GM12892 (cell line): ENCODE data around the gene EPS15.

Experiments used
- DNase-seq: peaks from one replicate; pipeline ENCODE4 v3.0.0; 2011; ENCODE audit not compliant: insufficient read length
- FAIRE-seq: peaks from 2 replicates; lab custom pipeline; 2011; peaks lifted over from hg19 to GRCh38; lab: Jason Lieb, UNC
- POLR2A ChIP-seq: IDR thresholded peaks from 2 replicates; pipeline ENCODE4 v1.6.1; 2011; ENCODE audit warnings: low read depth, low read length, control low read depth
- POLR2AphosphoS5 ChIP-seq: IDR thresholded peaks from 2 replicates; pipeline ENCODE4 v1.6.1; 2011; ENCODE audit warnings: low read depth, low read length, control low read depth
- TAF1 ChIP-seq: IDR thresholded peaks from 2 replicates; pipeline ENCODE4 v1.6.1; 2011; ENCODE audit warnings: low read depth, mild to moderate bottlenecking, control low read depth, low read length, borderline replicate concordance

Gene EPS15

DNA sequence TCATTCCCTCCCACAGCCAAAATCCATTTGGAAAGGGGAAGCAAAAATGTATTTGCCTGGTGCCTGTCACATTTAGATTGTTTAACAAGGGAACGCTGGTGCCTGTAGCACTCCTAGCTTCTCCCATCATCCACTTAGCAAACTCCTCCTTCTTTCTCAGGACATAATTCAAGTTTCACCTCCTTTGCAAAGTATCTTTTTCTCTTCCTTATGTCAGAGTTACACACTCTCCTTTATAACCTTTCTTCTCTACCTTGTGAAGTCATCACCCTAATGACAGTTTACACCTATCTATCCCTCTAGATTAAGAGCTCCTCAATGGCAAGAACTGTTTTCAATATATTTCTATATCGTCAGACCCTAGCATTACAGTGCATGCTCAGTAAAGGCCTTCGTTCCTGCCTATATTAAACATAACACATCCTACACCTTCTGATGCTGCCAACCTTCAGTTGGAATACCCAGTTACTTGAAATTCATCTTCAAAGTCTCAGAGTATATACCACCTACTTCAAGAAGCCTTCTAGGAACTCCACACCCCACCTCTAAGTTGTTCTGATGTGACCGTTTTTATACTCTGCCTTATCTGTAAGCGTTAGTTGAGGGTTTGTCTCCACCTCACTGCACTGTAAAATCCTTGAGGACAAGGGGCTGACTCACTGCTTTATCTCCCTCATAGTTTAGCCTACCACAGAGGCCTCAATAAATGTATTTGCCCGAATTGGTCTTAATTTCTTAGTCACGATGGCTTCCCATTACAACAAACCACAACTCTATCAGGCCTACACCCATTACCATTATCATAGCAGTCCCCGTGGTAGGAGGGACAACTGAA, 1.0 kb upstream of the EPS15 start:
- TF ChIP-seq POLR2A: no peak
- TF ChIP-seq TAF1: no peak
- TF ChIP-seq POLR2AphosphoS5: no peak
- FAIRE-seq (peak; percentile 73), DNase-seq (no peak)

DNA sequence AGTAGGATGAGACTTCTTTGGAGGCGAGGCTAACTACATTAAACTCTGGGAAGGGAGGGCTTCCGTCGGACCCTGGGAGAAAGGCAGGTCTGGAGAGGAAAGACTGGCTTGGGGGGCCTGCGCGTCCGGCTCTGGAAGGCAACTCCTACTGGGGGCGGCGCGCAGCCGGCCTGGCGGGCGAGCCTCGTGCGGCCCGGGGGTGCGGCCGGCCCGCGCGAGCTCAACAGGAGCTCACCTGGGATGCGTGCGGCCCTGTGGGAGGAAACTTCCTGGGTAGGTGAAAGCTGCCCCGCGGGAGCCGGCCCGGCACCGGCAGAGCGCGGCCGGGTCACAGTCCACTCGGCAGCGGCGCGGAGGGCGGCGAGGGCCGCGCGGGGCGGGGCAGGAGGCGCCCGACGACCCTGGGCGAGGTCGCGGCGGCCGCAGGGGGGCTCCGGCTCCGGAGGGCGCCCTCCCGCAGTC, 449 bp downstream of the EPS15 start:
- DNase-seq: peak; percentile 34
- TF ChIP-seq TAF1 (no peak), POLR2A (no peak), POLR2AphosphoS5 (no peak)
- no peak for FAIRE-seq

DNA sequence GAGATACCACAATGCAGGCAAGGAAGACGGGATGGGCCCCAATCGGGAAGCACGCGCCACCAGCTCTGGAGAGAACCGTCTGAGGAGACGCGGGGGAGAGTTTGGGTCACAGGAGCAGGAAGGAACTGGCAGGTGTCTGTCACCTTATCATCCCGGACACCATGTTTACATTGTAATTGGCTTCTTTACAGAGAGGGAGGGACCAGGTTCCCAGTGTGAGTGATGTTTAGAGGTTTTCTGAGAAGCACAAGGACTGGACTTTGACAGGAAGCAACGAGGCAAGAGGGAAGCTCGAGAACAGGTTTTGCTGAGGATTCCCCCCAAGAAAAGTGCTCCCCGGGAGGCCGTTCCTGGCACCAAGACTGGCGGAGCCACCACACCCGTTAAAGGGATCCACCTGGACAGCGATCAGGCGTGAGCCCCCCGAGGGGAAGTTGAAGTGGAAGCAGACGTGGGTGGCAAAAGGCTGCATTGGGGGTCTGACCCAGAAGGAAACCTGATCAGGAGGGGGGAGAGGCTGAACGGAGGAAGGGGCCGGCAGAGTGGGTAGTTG, 957 bp downstream of the EPS15 start:
- FAIRE-seq (peak; percentile 98), DNase-seq (no peak)
- TF ChIP-seq TAF1 (no peak), POLR2AphosphoS5 (peak; percentile 64; the same call in 1 of the 2 replicates), POLR2A (peak; percentile 19)

DNA sequence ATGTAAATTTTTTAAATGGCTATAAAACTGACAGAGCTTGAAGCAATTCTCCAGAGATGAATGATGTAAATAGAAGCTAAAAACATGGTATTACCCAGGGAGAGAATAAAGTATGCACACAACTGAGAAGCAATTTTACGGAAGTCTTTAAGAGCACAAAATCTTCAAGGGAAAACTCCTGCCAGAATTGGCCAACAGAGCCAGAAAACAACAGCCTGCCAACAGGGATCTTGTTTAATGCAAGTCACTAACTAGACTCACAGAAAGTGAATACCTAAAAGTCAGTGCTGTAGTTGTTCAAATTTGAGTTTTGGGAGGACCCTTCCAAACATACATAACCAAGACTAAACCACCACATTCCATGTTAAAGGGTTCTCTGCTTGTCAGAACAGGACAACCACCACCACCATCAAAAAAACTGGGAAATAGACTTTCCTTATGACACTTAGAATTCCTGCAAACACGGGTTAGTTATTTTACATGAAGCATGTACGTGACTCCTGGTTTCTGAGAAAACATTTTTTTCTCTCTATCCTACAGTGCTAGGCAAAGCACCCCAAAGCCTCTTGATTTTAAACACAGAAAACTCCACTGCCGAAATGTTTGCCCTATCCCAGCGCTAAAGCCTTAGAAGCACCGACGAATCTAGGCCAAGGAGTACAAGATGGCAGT, 1.6 kb downstream of the EPS15 start:
- TF ChIP-seq TAF1 (no peak), POLR2A (no peak), POLR2AphosphoS5 (no peak)
- DNase-seq: no peak
- peak; percentile 63 for FAIRE-seq

DNA sequence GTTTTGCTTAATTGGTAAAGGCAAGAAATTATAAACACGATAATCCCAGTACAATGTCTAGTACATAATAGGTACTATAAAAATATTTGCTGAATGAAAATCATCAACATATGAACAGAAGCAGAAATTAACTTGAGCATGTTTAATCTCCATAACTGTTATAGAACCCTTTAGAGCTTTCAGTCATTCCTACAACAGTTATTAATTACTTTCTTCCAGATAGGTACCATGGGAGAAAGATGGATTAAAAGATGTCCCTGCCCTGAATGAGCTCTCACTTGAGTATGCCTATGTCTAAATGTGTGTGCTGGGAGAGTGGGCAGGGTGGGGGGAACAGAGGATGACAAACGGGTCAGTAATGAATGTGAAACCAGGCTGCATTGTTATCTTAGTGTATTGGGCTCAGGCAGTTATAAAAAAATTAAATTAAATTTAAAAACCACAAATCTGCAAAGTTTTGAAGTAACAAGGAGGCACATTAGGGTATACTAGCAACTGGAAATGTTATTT, 2.4 kb downstream of the EPS15 start:
- FAIRE-seq: peak; percentile 78
- no peak for DNase-seq

DNA sequence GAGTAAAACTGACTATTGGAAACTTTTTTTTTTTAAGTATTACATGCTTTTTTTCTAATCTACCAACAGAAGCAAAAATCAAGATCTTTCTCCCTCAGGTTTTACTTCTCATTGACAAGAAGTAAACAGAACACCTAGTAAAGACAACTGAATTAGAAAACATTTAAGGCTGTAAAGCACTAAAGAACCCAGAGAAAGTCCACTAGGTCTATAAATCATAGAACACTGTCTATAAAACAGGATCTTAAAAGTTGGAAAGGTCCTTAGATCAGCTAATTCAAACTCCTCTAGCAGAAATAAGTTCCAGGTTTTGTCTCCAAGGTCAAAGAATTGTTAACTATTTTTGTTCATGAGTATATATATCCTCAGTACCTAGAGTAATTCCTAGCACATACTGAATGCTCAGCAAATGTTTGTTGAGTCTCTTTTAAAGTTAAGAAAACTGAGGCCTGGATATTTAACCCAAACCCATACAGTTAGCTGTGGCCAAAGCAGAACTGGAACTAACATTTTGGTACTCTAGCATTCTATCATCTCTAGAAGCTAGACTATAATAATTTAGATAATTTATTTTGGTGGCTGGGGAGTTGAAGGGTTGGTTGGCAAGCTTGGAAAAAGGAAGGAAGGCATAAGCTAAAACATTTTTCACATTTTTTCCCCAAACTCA, 3.0 kb downstream of the EPS15 start:
- TF ChIP-seq POLR2AphosphoS5 (no peak), TAF1 (no peak), POLR2A (no peak)
- no peak for FAIRE-seq
- no peak for DNase-seq

More for the DNA sequence above, 2.4 kb downstream of the EPS15 start:
- TF ChIP-seq POLR2AphosphoS5 (no peak), POLR2A (no peak), TAF1 (no peak)

DNA sequence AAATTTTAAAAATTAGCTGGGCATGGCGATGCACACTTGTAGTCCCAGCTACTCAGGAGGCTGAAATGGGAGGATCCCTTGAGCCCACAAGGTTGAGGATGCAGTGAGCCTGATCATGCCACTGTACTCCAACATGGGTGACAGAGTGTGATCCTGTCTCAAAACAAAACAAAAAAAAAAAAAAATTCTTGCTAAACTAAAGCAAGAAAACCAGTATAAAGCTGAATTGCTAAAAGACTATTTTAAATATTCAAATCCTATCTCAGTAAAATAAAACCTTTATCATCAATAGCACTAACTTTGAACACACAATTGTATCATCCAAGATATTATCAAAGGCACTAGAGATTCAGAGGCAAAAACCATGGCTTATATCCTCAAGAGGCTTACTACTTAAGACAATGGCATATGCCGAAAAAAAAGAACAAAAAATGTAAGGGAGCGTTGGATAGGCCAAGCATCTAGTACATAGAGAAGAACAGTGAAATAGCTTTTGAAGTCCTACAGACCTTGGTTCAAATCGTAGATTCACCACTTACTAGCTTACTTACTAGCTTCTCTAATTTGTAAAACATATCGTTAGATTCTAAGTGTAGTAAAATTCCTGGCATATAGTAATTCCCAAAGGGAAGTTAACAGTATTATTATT, 3.6 kb downstream of the EPS15 start:
- FAIRE-seq (peak; percentile 87), DNase-seq (no peak)
- TF ChIP-seq POLR2AphosphoS5: no peak
- no peak for TF ChIP-seq TAF1

DNA sequence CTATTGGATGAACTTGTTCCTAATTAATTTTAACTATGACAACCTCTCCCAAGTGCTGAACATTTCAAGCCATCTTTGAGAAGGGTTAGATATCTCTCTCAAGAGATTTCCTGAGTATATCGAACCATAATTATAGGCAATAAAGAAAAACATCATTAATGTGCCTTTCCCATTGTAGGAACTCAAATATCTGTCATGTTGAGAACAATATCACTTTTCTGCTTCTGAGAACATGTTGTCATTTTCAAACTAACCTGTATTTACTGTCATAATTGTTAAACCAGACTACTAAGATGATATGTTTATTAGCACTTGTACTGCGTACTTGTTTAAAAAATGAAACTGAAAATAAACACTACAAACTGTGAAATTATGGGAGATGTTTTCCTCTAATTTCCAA, 4.3 kb downstream of the EPS15 start:
- no peak for DNase-seq

DNA sequence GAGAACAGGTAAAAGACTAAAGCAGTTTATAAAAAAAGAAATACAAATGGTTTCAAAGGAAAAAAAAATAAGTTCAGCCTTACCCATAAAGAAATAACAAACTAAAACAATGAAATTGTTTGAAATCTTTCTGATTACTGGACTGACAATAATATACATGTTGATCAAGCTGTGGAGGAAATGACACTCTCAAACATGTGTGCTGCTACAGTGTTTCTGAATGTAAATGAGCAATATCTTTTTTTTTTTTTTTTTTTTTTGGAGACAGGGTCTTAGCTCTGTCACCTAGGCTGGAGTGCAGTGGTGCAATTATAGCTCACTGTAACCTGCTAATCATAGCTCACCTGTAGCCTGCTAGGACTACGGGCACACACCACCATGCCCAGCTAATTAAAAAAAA, 6.5 kb downstream of the EPS15 start:
- no peak for TF ChIP-seq POLR2AphosphoS5
- no peak for TF ChIP-seq POLR2A
- TF ChIP-seq TAF1: no peak
- FAIRE-seq: peak; percentile 21
- DNase-seq: no peak

More for the DNA sequence above, 4.3 kb downstream of the EPS15 start:
- no peak for TF ChIP-seq TAF1
- no peak for TF ChIP-seq POLR2A
- TF ChIP-seq POLR2AphosphoS5: no peak
- peak; percentile 46 for FAIRE-seq

DNA sequence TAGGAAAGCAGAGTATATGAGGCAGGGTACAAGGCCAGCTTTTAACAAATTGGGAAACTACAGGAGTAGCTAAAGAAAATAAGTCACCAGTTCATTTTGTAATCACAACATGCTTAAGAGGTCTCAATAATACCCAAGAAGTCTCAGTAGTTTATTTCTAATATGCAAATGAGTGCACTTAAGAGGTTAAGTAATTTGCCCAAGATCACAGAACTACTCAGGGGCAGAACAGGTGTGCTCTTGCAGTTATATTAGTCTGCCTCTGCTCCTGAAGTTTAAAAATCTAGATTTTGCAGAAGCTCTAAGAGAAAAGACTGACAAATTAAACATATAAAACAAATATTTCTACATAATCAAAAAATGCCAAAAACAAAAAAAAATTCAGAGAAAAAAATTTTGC, 6.9 kb downstream of the EPS15 start:
- TF ChIP-seq POLR2AphosphoS5: no peak
- no peak for FAIRE-seq
- no peak for DNase-seq

DNA sequence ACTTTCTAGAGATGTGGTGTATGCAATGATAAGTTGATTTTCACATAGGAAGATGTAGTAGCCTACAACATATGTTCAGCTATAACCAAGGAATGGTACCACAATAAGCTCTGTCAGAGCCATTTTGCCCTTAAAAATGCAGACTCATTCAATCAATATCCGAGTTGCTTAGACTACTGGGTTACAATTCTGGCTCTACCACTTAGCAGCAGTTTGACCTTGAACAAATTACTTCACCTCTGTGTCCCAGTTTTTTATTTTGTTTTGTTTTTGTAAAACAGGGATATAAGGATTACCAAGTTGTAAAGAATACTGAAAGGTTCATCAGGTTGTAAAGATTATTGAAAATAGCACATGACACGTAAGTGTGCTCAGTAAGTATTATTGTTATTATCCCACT, 9.3 kb downstream of the EPS15 start:
- FAIRE-seq: peak; percentile 27
- DNase-seq: no peak

More for the DNA sequence above, 9.3 kb downstream of the EPS15 start:
- TF ChIP-seq POLR2A: no peak
